GM12892 (cell line): ENCODE results near the gene DMRTA2. TPM values are rescaled to one million over a fixed set of nuclear protein-coding genes. Genes with fewer than 3 reads are reported as not detected.

Experiments
- DNase-seq: peaks from one replicate; pipeline ENCODE4 v3.0.0; 2011; ENCODE audit not compliant: insufficient read length
- FAIRE-seq: peaks from 2 replicates; lab custom pipeline; 2011; peaks lifted over from hg19 to GRCh38; lab: Jason Lieb, UNC
- POLR2A ChIP-seq: IDR thresholded peaks from 2 replicates; pipeline ENCODE4 v1.6.1; 2011; ENCODE audit warnings: low read depth, low read length, control low read depth
- POLR2AphosphoS5 ChIP-seq: IDR thresholded peaks from 2 replicates; pipeline ENCODE4 v1.6.1; 2011; ENCODE audit warnings: low read depth, low read length, control low read depth
- TAF1 ChIP-seq: IDR thresholded peaks from 2 replicates; pipeline ENCODE4 v1.6.1; 2011; ENCODE audit warnings: low read depth, mild to moderate bottlenecking, control low read depth, low read length, borderline replicate concordance
- polyA plus RNA-seq: library from polyadenylated mRNA; unstranded; fragments of >200 nt; gene quantifications from one replicate; pipeline ENCODE4 v1.2.1, GENCODE V29; 2012; ENCODE audit warnings: missing spikeins, inconsistent platforms; ENCODE audit not compliant: missing spikeins

The DMRTA2 gene
- not detected for polyA plus RNA-seq

GRCh38 chr1:50422946-50423669 lies at the start of gene DMRTA2:
DMRTA2 (minus strand) TSS chr1:50423443; CDS start chr1:50421536, 1,907 bp downstream.
- FAIRE-seq = no peak
- TF ChIP-seq TAF1 (no peak), POLR2A (no peak), POLR2AphosphoS5 (no peak)
- no peak for DNase-seq

GRCh38 chr1:50471967-50472366 lies 48.7 kb upstream of the DMRTA2 start:
- FAIRE-seq = peak; percentile 38
- DNase-seq = no peak
- TF ChIP-seq TAF1 = no peak
- TF ChIP-seq POLR2AphosphoS5 = no peak
- no peak for TF ChIP-seq POLR2A

DNA sequence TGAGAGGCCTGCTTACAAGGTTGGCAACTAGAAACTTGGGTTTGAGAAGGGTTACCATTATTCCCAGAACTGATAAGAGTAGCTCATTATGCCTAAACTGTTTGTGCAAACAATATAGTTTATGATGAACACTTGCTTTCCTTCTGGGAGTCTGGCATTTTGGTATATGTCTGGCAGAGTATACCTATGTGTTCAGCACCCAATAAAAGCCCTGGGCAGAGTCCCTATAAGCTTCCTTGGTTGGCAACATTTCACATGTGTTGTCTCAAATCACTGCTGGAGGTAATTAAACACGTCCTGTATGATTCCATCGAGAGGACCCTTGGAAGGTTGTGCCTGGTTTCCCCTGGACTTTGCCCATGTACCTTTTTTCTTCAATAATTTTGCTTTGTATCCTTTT lies 39.7 kb upstream of the DMRTA2 start:
- TF ChIP-seq POLR2A (no peak), POLR2AphosphoS5 (no peak), TAF1 (no peak)
- DNase-seq (no peak), FAIRE-seq (peak; percentile 36)

GRCh38 chr1:50458507-50458906 lies 35.3 kb upstream of the DMRTA2 start:
- no peak for TF ChIP-seq POLR2A
- TF ChIP-seq TAF1 = no peak
- no peak for TF ChIP-seq POLR2AphosphoS5
- no peak for DNase-seq
- no peak for FAIRE-seq

GRCh38 chr1:50454911-50455310 lies 31.7 kb upstream of the DMRTA2 start:
- no peak for FAIRE-seq
- TF ChIP-seq TAF1 = no peak
- TF ChIP-seq POLR2AphosphoS5 = no peak
- TF ChIP-seq POLR2A = no peak
- DNase-seq = no peak

GRCh38 chr1:50453266-50453665 lies 30.0 kb upstream of the DMRTA2 start:
- FAIRE-seq (no peak), DNase-seq (no peak)
- TF ChIP-seq TAF1 = no peak
- no peak for TF ChIP-seq POLR2A
- no peak for TF ChIP-seq POLR2AphosphoS5

DNA sequence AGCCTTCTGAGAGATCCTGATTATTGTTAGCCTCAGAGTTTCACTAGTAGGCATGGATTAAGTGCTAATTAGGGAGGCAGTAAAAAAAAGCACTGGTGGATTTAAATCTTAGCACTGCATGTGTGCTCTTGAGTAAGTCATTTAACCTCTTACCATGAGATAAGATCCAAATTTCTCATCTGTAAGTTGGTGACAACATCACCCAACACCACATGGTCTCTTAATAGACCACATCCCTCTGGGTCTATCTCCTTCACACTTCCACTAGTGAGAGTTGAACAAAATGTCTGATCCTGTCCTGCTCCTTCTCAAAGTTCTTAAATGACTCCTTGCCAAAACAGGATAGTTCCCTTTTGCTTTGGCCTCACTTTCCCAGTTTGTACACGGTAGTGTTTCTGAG lies 29.5 kb upstream of the DMRTA2 start:
- DNase-seq (no peak), FAIRE-seq (no peak)
- TF ChIP-seq POLR2AphosphoS5 (no peak), POLR2A (no peak), TAF1 (no peak)

DNA sequence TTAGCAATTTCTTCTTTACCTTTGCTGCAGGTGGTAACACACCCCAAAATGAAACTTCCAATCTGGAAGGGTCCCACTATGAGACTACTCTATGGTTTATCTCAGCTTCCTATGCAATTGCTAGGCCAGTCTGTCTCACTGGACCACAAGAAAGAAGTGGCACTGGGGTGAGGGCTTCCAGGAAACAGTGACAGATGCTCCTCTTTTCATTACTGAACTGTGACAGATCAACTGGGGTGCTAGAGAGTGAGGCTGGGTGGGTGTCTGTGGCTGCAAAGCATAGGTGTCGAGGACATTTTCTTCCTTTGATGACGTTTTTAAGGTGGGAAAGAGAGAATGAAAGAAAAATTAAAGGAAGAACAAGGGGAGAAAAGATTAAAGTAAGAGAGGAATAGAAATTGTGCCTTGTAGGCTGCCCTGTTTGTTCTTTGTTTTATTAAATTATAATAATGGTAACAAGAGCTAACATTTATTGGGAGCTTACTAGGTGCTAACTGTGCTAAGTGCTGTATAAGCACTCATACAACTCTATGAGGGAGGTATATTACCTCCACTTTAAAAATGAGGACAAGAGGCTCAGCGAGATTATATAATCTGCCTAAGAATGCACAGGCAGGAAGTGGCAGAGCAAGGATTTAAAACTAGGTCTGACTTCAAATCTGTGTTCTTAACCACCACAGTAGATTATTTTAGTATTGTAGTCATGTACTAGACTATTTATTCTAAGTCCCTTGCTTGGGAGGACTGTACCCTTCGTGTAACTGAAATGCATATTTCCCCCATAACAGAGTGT lies 27.8 kb upstream of the DMRTA2 start:
- TF ChIP-seq TAF1 (no peak), POLR2AphosphoS5 (no peak), POLR2A (no peak)
- DNase-seq = no peak
- FAIRE-seq = no peak

DNA sequence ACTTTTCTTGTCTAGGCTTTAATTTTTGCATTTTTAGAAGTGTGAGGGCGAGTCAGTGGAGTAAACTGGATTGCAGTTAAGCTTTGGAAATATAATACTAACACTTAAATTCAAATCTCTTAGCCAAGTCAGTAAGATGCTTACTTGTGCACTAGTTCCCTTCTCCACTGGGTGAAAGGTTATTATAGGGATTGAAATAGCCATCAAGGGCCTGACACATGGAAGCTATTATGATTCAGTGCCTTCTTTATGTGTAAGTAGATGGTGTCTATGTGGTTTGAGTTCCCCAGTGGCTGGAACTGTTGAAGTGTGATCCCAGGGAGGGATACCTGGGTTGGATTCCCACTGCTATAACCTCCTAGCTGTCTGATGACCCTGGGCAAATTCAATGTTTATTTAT lies 24.7 kb upstream of the DMRTA2 start:
- no peak for DNase-seq

GRCh38 chr1:50441183-50441582 lies 17.9 kb upstream of the DMRTA2 start:
- DNase-seq (no peak), FAIRE-seq (no peak)
- TF ChIP-seq POLR2A (no peak), TAF1 (no peak), POLR2AphosphoS5 (no peak)

More for the DNA sequence above, 24.7 kb upstream of the DMRTA2 start:
- TF ChIP-seq TAF1 = no peak
- no peak for TF ChIP-seq POLR2A
- TF ChIP-seq POLR2AphosphoS5 = no peak
- no peak for FAIRE-seq

DNA sequence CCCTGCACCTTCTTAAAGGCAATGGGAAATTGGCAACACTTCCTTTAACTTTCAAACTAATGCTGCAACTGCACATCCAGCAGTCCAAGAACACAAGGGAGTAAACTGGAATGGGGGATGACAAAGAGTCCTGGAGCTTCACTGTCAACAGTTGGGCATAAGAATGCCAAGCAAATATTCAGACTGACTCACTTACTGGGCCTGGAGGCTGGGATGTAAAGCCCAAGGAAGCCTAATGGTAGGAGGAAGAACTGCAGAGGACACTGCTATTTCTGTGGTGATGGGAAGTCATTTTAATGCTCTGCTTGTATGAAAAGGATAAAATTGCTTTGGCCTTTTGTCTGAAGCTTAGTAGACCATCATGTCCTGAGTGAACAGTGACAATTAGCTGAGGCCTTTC lies 15.7 kb upstream of the DMRTA2 start:
- FAIRE-seq (no peak), DNase-seq (no peak)
- no peak for TF ChIP-seq TAF1
- no peak for TF ChIP-seq POLR2AphosphoS5
- no peak for TF ChIP-seq POLR2A

DNA sequence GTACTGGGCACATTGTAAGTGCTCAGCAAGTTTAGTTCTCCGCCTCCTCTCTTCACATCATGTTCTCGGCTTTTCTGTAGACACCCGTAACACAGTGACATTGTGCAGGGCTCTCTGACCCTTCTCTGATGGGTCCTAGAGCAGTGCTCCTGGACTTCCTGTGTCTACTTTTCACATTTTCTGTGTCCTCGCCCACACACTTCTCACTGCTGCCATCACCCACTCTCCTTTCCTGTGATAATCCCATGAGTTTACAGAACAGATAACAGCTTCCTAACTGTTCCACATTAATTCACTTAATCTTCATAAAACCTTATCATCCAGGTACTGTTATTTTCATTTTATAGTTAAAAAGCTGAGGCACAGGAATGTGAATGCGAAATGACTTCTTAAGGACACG lies 13.2 kb upstream of the DMRTA2 start:
- DNase-seq (no peak), FAIRE-seq (no peak)
- TF ChIP-seq POLR2AphosphoS5 (no peak), TAF1 (no peak), POLR2A (no peak)
